ENCODE results near the gene MGAT4C.
A peak's percentile ranks its signal among the peaks of the same experiment; 100 is the strongest.

MGAT4C gene

DNA sequence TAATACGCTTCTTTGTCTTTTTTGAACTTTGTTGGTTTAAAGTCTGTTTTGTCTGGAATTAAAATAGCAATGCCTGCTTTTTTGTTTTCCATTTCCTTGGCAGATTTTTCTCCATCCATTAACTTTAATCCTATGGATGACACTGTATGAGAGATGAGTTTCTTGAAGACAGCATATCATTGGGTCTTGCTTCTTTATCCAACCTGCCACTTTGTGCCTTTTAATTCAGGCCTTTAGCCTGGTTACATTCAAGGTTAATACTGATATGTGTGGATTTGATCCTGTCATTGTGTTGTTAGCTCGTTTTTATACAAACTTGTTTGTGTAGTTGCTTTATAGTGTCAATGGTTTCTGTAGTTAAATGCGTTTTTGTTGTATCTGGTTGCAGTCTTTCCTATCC lies 214.1 kb downstream of the MGAT4C start:
- Histone ChIP-seq H3K27ac (no peak overlapping the region), H3K27me3 (replicated peaks) (no peaks in the 10 kb centered on the region), H3K4me3 (ENCODE audit: low read depth, low read length) (no peak overlapping the region), H3K36me3 (replicated peaks) (no peaks in the 10 kb centered on the region)
- no peak for DNase-seq
- in situ Hi-C loops (cut with HindIII; ENCODE audit: low pct_ligation_motif_present, low sequenced_read_pairs) = no loop called here
- TF ChIP-seq, protein P1, sequence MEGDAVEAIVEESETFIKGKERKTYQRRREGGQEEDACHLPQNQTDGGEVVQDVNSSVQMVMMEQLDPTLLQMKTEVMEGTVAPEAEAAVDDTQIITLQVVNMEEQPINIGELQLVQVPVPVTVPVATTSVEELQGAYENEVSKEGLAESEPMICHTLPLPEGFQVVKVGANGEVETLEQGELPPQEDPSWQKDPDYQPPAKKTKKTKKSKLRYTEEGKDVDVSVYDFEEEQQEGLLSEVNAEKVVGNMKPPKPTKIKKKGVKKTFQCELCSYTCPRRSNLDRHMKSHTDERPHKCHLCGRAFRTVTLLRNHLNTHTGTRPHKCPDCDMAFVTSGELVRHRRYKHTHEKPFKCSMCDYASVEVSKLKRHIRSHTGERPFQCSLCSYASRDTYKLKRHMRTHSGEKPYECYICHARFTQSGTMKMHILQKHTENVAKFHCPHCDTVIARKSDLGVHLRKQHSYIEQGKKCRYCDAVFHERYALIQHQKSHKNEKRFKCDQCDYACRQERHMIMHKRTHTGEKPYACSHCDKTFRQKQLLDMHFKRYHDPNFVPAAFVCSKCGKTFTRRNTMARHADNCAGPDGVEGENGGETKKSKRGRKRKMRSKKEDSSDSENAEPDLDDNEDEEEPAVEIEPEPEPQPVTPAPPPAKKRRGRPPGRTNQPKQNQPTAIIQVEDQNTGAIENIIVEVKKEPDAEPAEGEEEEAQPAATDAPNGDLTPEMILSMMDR (IDR thresholded peaks at IDR 0.05; ENCODE audit: low read depth, low read length, missing control alignments) = no peak

DNA sequence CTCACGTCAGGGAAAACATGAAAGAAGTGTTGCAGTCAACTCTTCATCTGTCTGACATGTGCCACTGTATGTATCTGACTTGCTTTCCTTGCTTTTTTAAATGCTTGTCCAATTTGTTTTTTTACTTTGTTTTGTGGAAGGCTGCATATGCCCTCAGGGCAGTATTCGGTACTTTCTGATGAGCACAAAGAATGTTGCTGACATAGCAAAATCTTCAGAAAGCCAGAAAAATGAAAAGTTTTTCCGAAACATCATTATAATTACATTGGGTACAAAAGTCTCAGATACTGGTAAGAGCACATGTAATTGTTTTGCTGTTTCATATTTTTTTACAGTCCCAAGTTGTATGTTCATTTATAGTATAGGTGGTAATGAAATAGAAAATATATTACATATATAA lies 237.8 kb downstream of the MGAT4C start:
- in situ Hi-C loops (cut with HindIII; ENCODE audit: low pct_ligation_motif_present, low sequenced_read_pairs) = no loop called here
- Histone ChIP-seq H3K27me3 (replicated peaks) (no peaks in the 10 kb centered on the region), H3K4me3 (ENCODE audit: low read depth, low read length) (no peak overlapping the region), H3K36me3 (replicated peaks) (no peaks in the 10 kb centered on the region), H3K27ac (no peak overlapping the region)
- DNase-seq = no peak
- TF ChIP-seq, protein P1 (IDR thresholded peaks at IDR 0.05; ENCODE audit: low read depth, low read length, missing control alignments) = no peak

DNA sequence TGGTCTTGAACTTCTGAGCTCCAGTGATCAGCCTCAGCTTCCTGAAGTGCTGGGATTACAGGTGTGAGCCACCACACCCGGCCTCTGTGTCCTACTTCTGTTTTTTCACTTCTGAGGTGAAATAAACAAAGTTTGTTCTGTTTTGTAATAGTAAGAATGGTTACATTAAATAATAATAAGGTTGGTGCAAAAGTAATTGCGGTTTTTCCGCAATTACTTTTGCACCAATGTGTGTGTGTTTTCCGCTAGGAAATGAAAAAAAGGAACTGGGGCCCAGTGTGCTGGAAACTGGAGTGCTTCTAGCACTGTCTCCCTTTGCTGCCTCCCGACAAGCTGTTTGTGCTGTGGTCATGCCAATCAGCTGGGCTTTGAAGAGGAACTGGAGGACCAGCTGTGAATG lies 241.2 kb downstream of the MGAT4C start:
- in situ Hi-C loops (cut with HindIII; ENCODE audit: low pct_ligation_motif_present, low sequenced_read_pairs) = no loop called here

DNA sequence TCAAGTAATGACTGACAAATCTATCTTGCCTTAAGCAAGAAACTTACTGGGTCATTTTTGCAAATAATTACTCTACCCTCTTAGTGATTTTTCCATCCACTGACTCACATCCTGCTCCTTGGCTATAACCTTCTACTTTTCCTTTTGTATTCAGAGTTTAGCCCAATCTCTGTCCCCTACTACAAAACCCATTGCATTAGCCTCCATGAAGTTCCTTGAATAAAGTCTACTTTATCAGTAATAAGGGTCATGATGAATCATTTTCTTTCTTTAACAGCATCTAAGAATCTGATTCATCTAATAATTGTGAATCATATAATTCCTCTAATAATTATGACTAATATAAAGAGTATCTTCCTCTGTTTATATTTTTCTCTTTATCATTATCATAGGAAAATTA lies 249.5 kb downstream of the MGAT4C start:
- Histone ChIP-seq H3K4me3 (ENCODE audit: low read depth, low read length) (no peak overlapping the region), H3K36me3 (replicated peaks) (no peaks in the 10 kb centered on the region), H3K27me3 (replicated peaks) (no peaks in the 10 kb centered on the region), H3K27ac (no peak overlapping the region)
- in situ Hi-C loops (cut with HindIII; ENCODE audit: low pct_ligation_motif_present, low sequenced_read_pairs) = no loop called here
- DNase-seq = peak; percentile 14
- TF ChIP-seq, protein P1 (IDR thresholded peaks at IDR 0.05; ENCODE audit: low read depth, low read length, missing control alignments) = no peak

More for the DNA sequence above, 241.2 kb downstream of the MGAT4C start:
- Histone ChIP-seq H3K27me3 (replicated peaks) (no peaks in the 10 kb centered on the region), H3K4me3 (ENCODE audit: low read depth, low read length) (no peak overlapping the region), H3K27ac (no peak overlapping the region), H3K36me3 (replicated peaks) (no peaks in the 10 kb centered on the region)
- TF ChIP-seq, protein P1 (IDR thresholded peaks at IDR 0.05; ENCODE audit: low read depth, low read length, missing control alignments) = no peak
- no peak for DNase-seq

DNA sequence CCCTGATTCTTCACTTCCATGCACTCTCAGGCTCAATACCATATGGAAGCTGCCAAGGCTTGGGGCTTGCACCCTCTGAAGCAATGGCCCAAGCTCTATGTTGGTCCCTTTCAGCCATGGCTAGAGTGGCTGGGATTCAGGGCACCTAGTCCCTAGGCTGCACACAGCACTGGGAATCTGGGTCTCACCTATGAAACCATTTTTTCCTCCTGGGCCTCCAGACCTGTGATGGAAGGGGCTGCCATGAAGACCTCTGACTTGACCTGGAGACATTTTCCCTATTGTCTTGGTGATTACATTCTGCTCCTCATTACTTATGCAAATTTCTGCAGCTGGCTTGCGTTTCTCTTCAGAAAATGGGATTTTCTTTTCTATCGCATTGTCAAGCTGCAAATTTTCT lies 258.1 kb downstream of the MGAT4C start:
- Histone ChIP-seq H3K27ac (no peak overlapping the region), H3K4me3 (ENCODE audit: low read depth, low read length) (no peak overlapping the region), H3K36me3 (replicated peaks) (no peaks in the 10 kb centered on the region), H3K27me3 (replicated peaks) (no peaks in the 10 kb centered on the region)
- no peak for DNase-seq
- in situ Hi-C loops (cut with HindIII; ENCODE audit: low pct_ligation_motif_present, low sequenced_read_pairs) = no loop called here
- TF ChIP-seq, protein P1 (IDR thresholded peaks at IDR 0.05; ENCODE audit: low read depth, low read length, missing control alignments) = no peak

DNA sequence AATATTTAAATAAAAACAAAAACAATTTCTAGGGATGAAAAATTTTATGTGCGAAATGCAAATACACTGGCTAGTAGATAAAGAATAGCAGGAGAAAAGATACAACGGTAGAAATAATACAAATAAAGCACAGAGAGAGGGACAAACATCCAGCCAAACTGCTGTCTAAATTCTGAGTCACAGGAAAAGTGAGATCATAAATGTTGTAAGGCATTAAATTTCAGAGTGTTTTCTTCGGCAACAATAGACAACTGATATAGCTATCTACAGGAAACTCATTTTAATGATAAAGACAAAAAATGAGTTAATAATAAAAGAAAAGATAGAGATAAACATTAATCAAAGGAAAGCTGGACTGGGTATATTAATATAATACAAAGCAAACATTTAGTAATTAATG lies 259.9 kb downstream of the MGAT4C start:
- H3K36me3 ChIP-seq (replicated peaks) = no peaks in the 10 kb centered on the region
- no peak overlapping the region for H3K4me3 ChIP-seq (ENCODE audit: low read depth, low read length)
- no peak overlapping the region for H3K27ac ChIP-seq
- TF ChIP-seq, protein P1 (IDR thresholded peaks at IDR 0.05; ENCODE audit: low read depth, low read length, missing control alignments) = no peak
- H3K27me3 ChIP-seq (replicated peaks) = no peaks in the 10 kb centered on the region
- in situ Hi-C loops (cut with HindIII; ENCODE audit: low pct_ligation_motif_present, low sequenced_read_pairs) = no loop called here
- no peak for DNase-seq
